Liver (tissue), 9 donors: Measurements from ENCODE around the gene KRTDAP. TPM values are rescaled to one million over a fixed set of nuclear protein-coding genes. Genes with fewer than 3 reads are reported as not detected.
"Not testable (repeated sequence)": the region's sequence is repeated elsewhere in the genome, so short reads cannot be mapped to it uniquely, and the experiment has no call there.

Experiments used
- DNase-seq: peaks from one replicate; pipeline ENCODE4 v3.0.0-alpha.2; 2017; ENCODE audit warnings: low spot score
- H3K27ac ChIP-seq, 2 donors: one replicate each; pipeline ENCODE4 v1.7.0; 2013; ENCODE audit warnings: inconsistent platforms in 2 of 2, low read length in 2 of 2, control low read depth in 1 of 2, low read depth in 1 of 2, mild to moderate bottlenecking in 1 of 2
- H3K27me3 ChIP-seq, 4 donors: one replicate each; pipeline versions ENCODE4 v1.6.1 to v1.7.0; 2013; ENCODE audit warnings: low read length in 3 of 4, inconsistent platforms in 1 of 4, mild to moderate bottlenecking in 1 of 4, moderate library complexity in 1 of 4; ENCODE audit not compliant: control insufficient read depth in 4 of 4, insufficient read depth in 4 of 4
- H3K36me3 ChIP-seq, 4 donors: one replicate each; pipeline versions ENCODE4 v1.6.1 to v1.7.0; 2013; ENCODE audit warnings: low read length in 3 of 4, mild to moderate bottlenecking in 3 of 4, low read depth in 1 of 4, moderate library complexity in 1 of 4; ENCODE audit not compliant: control insufficient read depth in 4 of 4, insufficient read depth in 3 of 4
- H3K4me1 ChIP-seq, 4 donors: one replicate each; pipeline versions ENCODE4 v1.6.1 to v1.7.0; 2013; ENCODE audit warnings: low read length in 3 of 4, mild to moderate bottlenecking in 3 of 4, moderate library complexity in 1 of 4; ENCODE audit not compliant: control insufficient read depth in 4 of 4, insufficient read depth in 4 of 4
- H3K4me3 ChIP-seq, 3 donors: one replicate each; pipeline versions ENCODE4 v1.6.1 to v1.7.0; 2013; ENCODE audit warnings: low read length in 3 of 3, control low read depth in 1 of 3, low read depth in 1 of 3, mild to moderate bottlenecking in 1 of 3
- H3K9ac ChIP-seq, 2 donors: one replicate each; pipeline ENCODE4 v1.7.0; 2013; ENCODE audit warnings: low read length in 2 of 2, mild to moderate bottlenecking in 2 of 2, moderate library complexity in 2 of 2, control low read depth in 1 of 2, low read depth in 1 of 2
- H3K9me3 ChIP-seq, 4 donors: one replicate each; pipeline versions ENCODE4 v1.6.1 to v1.7.0; 2013; ENCODE audit warnings: low read length in 3 of 4; ENCODE audit not compliant: control insufficient read depth in 4 of 4
- ATF3 ChIP-seq: IDR thresholded peaks from 2 replicates; pipeline ENCODE4 v1.6.1; 2016; ENCODE audit warnings: antibody characterized with exemption
- CTCF ChIP-seq: fragments of 150-350 bp; IDR thresholded peaks from 2 replicates; pipeline ENCODE4 v1.5.1; 2017; ENCODE audit warnings: improper control_type of control experiment, low read depth, low read length; ENCODE audit not compliant: missing input control
- EGR1 ChIP-seq, 2 donors: IDR thresholded peaks; 2 replicates each; pipeline ENCODE4 v1.6.1; 2016 to 2018; ENCODE audit warnings: antibody characterized with exemption in 2 of 2, low read depth in 2 of 2
- FOXA1 ChIP-seq: IDR thresholded peaks from 2 replicates; pipeline ENCODE4 v1.6.1; 2016; ENCODE audit warnings: antibody characterized with exemption
- FOXA2 ChIP-seq: IDR thresholded peaks from 2 replicates; pipeline ENCODE4 v1.6.1; 2016; ENCODE audit warnings: antibody characterized with exemption
- GABPA ChIP-seq, 2 donors: IDR thresholded peaks in 1 of 2; conservative IDR thresholded peaks in 1 of 2; 2 replicates each; pipeline ENCODE4 v1.6.1; 2016; ENCODE audit warnings: antibody characterized with exemption in 2 of 2, mild to moderate bottlenecking in 1 of 2, moderate library complexity in 1 of 2
- HNF4A ChIP-seq, 2 donors: conservative IDR thresholded peaks; 2 replicates each; pipeline ENCODE4 v1.6.1; 2016; ENCODE audit warnings: antibody characterized with exemption in 2 of 2, mild to moderate bottlenecking in 2 of 2
- HNF4G ChIP-seq: IDR thresholded peaks from 2 replicates; pipeline ENCODE4 v1.6.1; 2016; ENCODE audit warnings: antibody characterized with exemption
- JUND ChIP-seq, 2 donors: IDR thresholded peaks; 2 replicates each; pipeline ENCODE4 v1.6.1; 2016; ENCODE audit warnings: antibody characterized with exemption in 2 of 2
- MAX ChIP-seq: IDR thresholded peaks from 2 replicates; pipeline ENCODE4 v1.6.1; 2016; ENCODE audit warnings: antibody characterized with exemption
- NR2F2 ChIP-seq: IDR thresholded peaks from 2 replicates; pipeline ENCODE4 v1.6.1; 2016; ENCODE audit warnings: antibody characterized with exemption
- RAD21 ChIP-seq, 2 donors: IDR thresholded peaks; 2 replicates each; pipeline ENCODE4 v1.6.1; 2016; ENCODE audit warnings: antibody characterized with exemption in 2 of 2, mild to moderate bottlenecking in 2 of 2
- REST ChIP-seq: IDR thresholded peaks from 2 replicates; pipeline ENCODE4 v1.6.1; 2016; ENCODE audit warnings: antibody characterized with exemption, mild to moderate bottlenecking
- RXRA ChIP-seq, 2 donors: IDR thresholded peaks; 2 replicates each; pipeline ENCODE4 v1.6.1; 2017 to 2018; ENCODE audit warnings: antibody characterized with exemption in 2 of 2, mild to moderate bottlenecking in 1 of 2
- TAF1 ChIP-seq: conservative IDR thresholded peaks from 2 replicates; pipeline ENCODE4 v1.6.1; 2016; ENCODE audit warnings: antibody characterized with exemption, mild to moderate bottlenecking
- YY1 ChIP-seq: IDR thresholded peaks from 2 replicates; pipeline ENCODE4 v1.6.1; 2016; ENCODE audit warnings: antibody characterized with exemption, mild to moderate bottlenecking
- ZBTB33 ChIP-seq: IDR thresholded peaks from 2 replicates; pipeline ENCODE4 v1.6.1; 2016; ENCODE audit warnings: antibody characterized with exemption
- WGBS: extraction: QIAGEN DNeasy Blood & Tissue Kit; methylation state at CpG from one replicate; pipeline ENCODE4 v1.1.7; 2013; 5-methylcytosine and 5-hydroxymethylcytosine counted together
- polyA plus RNA-seq, 2 donors: library from polyadenylated mRNA; stranded (reverse) in 1 of 2; unstranded in 1 of 2; fragments of 200-250 nt in 1 of 2; fragments of >200 nt in 1 of 2; fragmentation: Nextera tagmentation in 1 of 2; extraction: Ambion mirVana in 1 of 2; gene quantifications; one replicate each; pipeline versions ENCODE4 v1.2.1 to v1.2.3, GENCODE V29; 2013 to 2015
- total RNA-seq, 2 donors: library from RNA; depleted of rRNA; stranded (reverse); fragments of >200 nt; gene quantifications; one replicate each; pipeline ENCODE4 v1.2.3, GENCODE V29; 2014
- donor health status: healthy.
- donor health status: healthy.
- donor health status: healthy.
- donor health status: healthy.
- donor health status: healthy.

KRTDAP gene
- total and polyA plus RNA-seq, 4 donors, result not detected

- H3K9ac ChIP-seq, result no peak overlapping the region
- no peaks in the 10 kb centered on the region for H3K4me1 ChIP-seq
- H3K9me3 ChIP-seq, result no peaks in the 10 kb centered on the region
- WGBS, result 72% methylated on average over 4 of the region's 4 CpGs
- no peak overlapping the region for H3K4me3 ChIP-seq
- H3K27ac ChIP-seq, result no peak overlapping the region
- TF ChIP-seq GABPA (IDR thresholded peaks at IDR 0.05 in 1 of 2, conservative IDR thresholded peaks at IDR 0.05 in 1 of 2) (no peak), JUND (IDR thresholded peaks at IDR 0.05) (no peak), TAF1 (no peak), RAD21 (IDR thresholded peaks at IDR 0.05) (no peak), ATF3 (no peak), HNF4A (conservative IDR thresholded peaks at IDR 0.05) (no peak), FOXA1 (no peak), CTCF (no peak), RXRA (IDR thresholded peaks at IDR 0.05) (no peak), ZBTB33 (no peak)
- H3K27me3 ChIP-seq, result no peaks in the 10 kb centered on the region
- DNase-seq, result no peak
- H3K36me3 ChIP-seq, result no peaks in the 10 kb centered on the region
Measured at GRCh38 chr19:35476149-35476548, 14.1 kb downstream of the KRTDAP start.

GRCh38 chr19:35474594-35474993 is 15.7 kb downstream of the KRTDAP start:
- not testable (repeated sequence) for H3K27ac ChIP-seq, H3K9ac ChIP-seq, H3K36me3 ChIP-seq, H3K4me1 ChIP-seq, DNase-seq, H3K9me3 ChIP-seq, H3K4me3 ChIP-seq, H3K27me3 ChIP-seq
- WGBS, result 95% methylated on average over 7 of the region's 7 CpGs

- WGBS, result 96% methylated on average over 14 of the region's 14 CpGs
- no peak overlapping the region for H3K9ac ChIP-seq
- H3K36me3 ChIP-seq, result no peaks in the 10 kb centered on the region
- H3K4me3 ChIP-seq, result no peak overlapping the region
- no peak for DNase-seq
- no peaks in the 10 kb centered on the region for H3K27me3 ChIP-seq
- H3K9me3 ChIP-seq, result no peaks in the 10 kb centered on the region
- no peak overlapping the region for H3K27ac ChIP-seq
- no peaks in the 10 kb centered on the region for H3K4me1 ChIP-seq
- no peak for TF ChIP-seq MAX
- TF ChIP-seq HNF4G, result no peak
- no peak for TF ChIP-seq RAD21 (IDR thresholded peaks at IDR 0.05)
- no peak for TF ChIP-seq NR2F2
- TF ChIP-seq GABPA (IDR thresholded peaks at IDR 0.05 in 1 of 2, conservative IDR thresholded peaks at IDR 0.05 in 1 of 2), result no peak
- no peak for TF ChIP-seq CTCF
- TF ChIP-seq TAF1, result no peak
- TF ChIP-seq YY1, result no peak
- TF ChIP-seq RXRA (IDR thresholded peaks at IDR 0.05), result no peak
- TF ChIP-seq EGR1 (IDR thresholded peaks at IDR 0.05; ENCODE audit: low read depth in 2 of 2), result no peak
- no peak for TF ChIP-seq FOXA2
- TF ChIP-seq JUND (IDR thresholded peaks at IDR 0.05), result no peak
- TF ChIP-seq REST, result no peak
Measured at GRCh38 chr19:35474104-35474503, 16.2 kb downstream of the KRTDAP start.
